CD14-positive monocyte (primary cell): ENCODE results near the gene HLA-DOB. TPM values are rescaled to one million over a fixed set of nuclear protein-coding genes. Genes with fewer than 3 reads are reported as not detected.
A peak's percentile ranks its signal among the peaks of the same experiment; 100 is the strongest.

Experiments
- DNase-seq, 3 donors: peaks; one replicate each; pipeline ENCODE4 v3.0.0-alpha.2; 2011 to 2022
- H2AFZ ChIP-seq: 2 replicates; pipeline ENCODE4 v1.6.0; 2012; ENCODE audit warnings: mild to moderate bottlenecking, low read depth, low read length, inconsistent platforms; ENCODE audit not compliant: insufficient read depth, poor library complexity, severe bottlenecking
- H3K27ac ChIP-seq, 2 donors: 1 replicate in 1 of 2; 2 replicates in 1 of 2; pipeline ENCODE4 v1.5.1; 2012 to 2013; ENCODE audit warnings: low read length in 2 of 2, control low read depth in 1 of 2, inconsistent platforms in 1 of 2, low read depth in 1 of 2, mild to moderate bottlenecking in 1 of 2
- H3K27me3 ChIP-seq, 2 donors: one replicate each; pipeline versions ENCODE4 v1.6.0 to v1.6.1; 2011 to 2013; ENCODE audit warnings: low read length in 2 of 2; ENCODE audit not compliant: control insufficient read depth in 2 of 2, insufficient read depth in 2 of 2
- H3K36me3 ChIP-seq, 2 donors: replicated peaks in 1 of 2; 1 replicate in 1 of 2; 2 replicates in 1 of 2; pipeline versions ENCODE4 v1.5.1 to v1.6.1; 2012 to 2013; ENCODE audit warnings: low read length in 2 of 2, control low read depth in 1 of 2, inconsistent platforms in 1 of 2, mild to moderate bottlenecking in 1 of 2; ENCODE audit not compliant: insufficient read depth in 2 of 2, control insufficient read depth in 1 of 2
- H3K4me1 ChIP-seq, 2 donors: 1 replicate in 1 of 2; 2 replicates in 1 of 2; pipeline versions ENCODE4 v1.5.1 to v1.6.1; 2012 to 2013; ENCODE audit warnings: low read length in 2 of 2, control low read depth in 1 of 2, inconsistent platforms in 1 of 2, mild to moderate bottlenecking in 1 of 2, moderate library complexity in 1 of 2; ENCODE audit not compliant: insufficient read depth in 2 of 2, control insufficient read depth in 1 of 2
- H3K4me2 ChIP-seq: replicated peaks from 2 replicates; pipeline ENCODE3; 2012; ENCODE audit warnings: low read length, moderate library complexity, mild to moderate bottlenecking; ENCODE audit not compliant: poor library complexity, severe bottlenecking; ENCODE audit errors: extremely low read depth
- H3K4me3 ChIP-seq, 3 experiments: fragments of 200-600 bp in 1 of 3; sonication (generic) in 1 of 3; replicated peaks in 1 of 3; 1 replicate in 2 of 3; 2 replicates in 1 of 3; pipeline ENCODE4 v1.5.1; 2011 to 2013; ENCODE audit warnings: low read length in 3 of 3, mild to moderate bottlenecking in 3 of 3, control low read depth in 2 of 3, low read depth in 2 of 3, inconsistent platforms in 1 of 3, moderate library complexity in 1 of 3
- H3K79me2 ChIP-seq: 2 replicates; pipeline ENCODE4 v1.6.0; 2012; ENCODE audit warnings: mild to moderate bottlenecking, control low read depth, inconsistent platforms, low read length, moderate library complexity; ENCODE audit not compliant: insufficient read depth
- H3K9ac ChIP-seq: 2 replicates; pipeline ENCODE4 v1.6.0; 2017; ENCODE audit warnings: low read length, mild to moderate bottlenecking; ENCODE audit not compliant: insufficient read depth, poor library complexity, severe bottlenecking
- H3K9me3 ChIP-seq, 2 donors: replicated peaks in 1 of 2; 1 replicate in 1 of 2; 2 replicates in 1 of 2; pipeline versions ENCODE4 v1.5.1 to v1.6.1; 2012 to 2013; ENCODE audit warnings: low read length in 2 of 2, control low read depth in 1 of 2; ENCODE audit not compliant: control insufficient read depth in 1 of 2, insufficient read depth in 1 of 2
- H4K20me1 ChIP-seq: 2 replicates; pipeline ENCODE4 v1.6.0; 2012; ENCODE audit warnings: mild to moderate bottlenecking, low read length, control low read depth, moderate library complexity; ENCODE audit not compliant: insufficient read depth
- H3K27ac Mint-ChIP-seq, 7 donors: one replicate each; pipeline ENCODE4 v1.8.0; 2020; ENCODE audit warnings: mild to moderate bottlenecking in 7 of 7, mixed read lengths in 7 of 7, moderate library complexity in 6 of 7, inconsistent platforms in 2 of 7
- H3K27me3 Mint-ChIP-seq, 3 donors: one replicate each; pipeline ENCODE4 v1.8.0; 2021 to 2022; ENCODE audit warnings: low read depth in 3 of 3, mild to moderate bottlenecking in 3 of 3, mixed read lengths in 3 of 3, moderate library complexity in 3 of 3, inconsistent platforms in 1 of 3
- H3K36me3 Mint-ChIP-seq, 2 donors: one replicate each; pipeline ENCODE4 v1.8.0; 2020; ENCODE audit warnings: mixed read lengths in 2 of 2, inconsistent platforms in 1 of 2, mild to moderate bottlenecking in 1 of 2
- H3K4me1 Mint-ChIP-seq: one replicate; pipeline ENCODE4 v1.8.0; 2020; ENCODE audit warnings: mild to moderate bottlenecking, mixed read lengths
- H3K4me3 Mint-ChIP-seq, 2 donors: one replicate each; pipeline ENCODE4 v1.8.0; 2020; ENCODE audit warnings: mild to moderate bottlenecking in 2 of 2, mixed read lengths in 2 of 2, moderate library complexity in 1 of 2
- H3K9me3 Mint-ChIP-seq, 7 donors: one replicate each; pipeline ENCODE4 v1.8.0; 2020 to 2022; ENCODE audit warnings: mixed read lengths in 7 of 7, mild to moderate bottlenecking in 6 of 7, moderate library complexity in 6 of 7, inconsistent platforms in 2 of 7
- CTCF ChIP-seq: fragments of 200-600 bp; IDR thresholded peaks from one replicate; pipeline ENCODE4 v1.8.0; 2022; ENCODE audit warnings: antibody characterized with exemption, mild to moderate bottlenecking
- WGBS: methylation state at CpG from one replicate; pipeline ENCODE4 v1.1.5; 2013; ENCODE audit warnings: missing lambda C conversion rate; ENCODE audit not compliant: insufficient coverage; 5-methylcytosine and 5-hydroxymethylcytosine counted together
- intact Hi-C, 2 donors: fragments of 100-400 bp; cut with micrococcal nuclease; formaldehyde crosslinking; loops; one replicate each; pipeline versions ENCODE4 v1.15.0 to v1.15.1; 2023
- polyA plus RNA-seq, 3 donors: library from polyadenylated mRNA; depleted of rRNA in 1 of 3; unstranded in 2 of 3; stranded (reverse) in 1 of 3; fragments of 300-500 nt in 2 of 3; fragments of >200 nt in 1 of 3; fragmentation: Illumina TruSeq in 2 of 3; gene quantifications; 1 replicate in 2 of 3; 2 replicates in 1 of 3; pipeline ENCODE4 v1.2.3, GENCODE V29; 2012 to 2021

HLA-DOB gene
- polyA plus RNA-seq, 3 donors = 0.25 to 6.2 (median 0.64) TPM

- peaks cover 78% of the 10 kb centered on the region for H3K4me1 Mint-ChIP-seq
- H3K4me3 Mint-ChIP-seq = peak overlapping the region; percentile 98 to 99
- WGBS = 0% methylated on average over 18 of the region's 19 CpGs
- no peaks in the 10 kb centered on the region for H3K9me3 ChIP-seq
- H3K9me3 Mint-ChIP-seq = peaks cover 0 to 8% (median 3%) of the 10 kb centered on the region in 7 donors
- peak overlapping the region; percentile 97 for H3K4me2 ChIP-seq
- peaks cover 54 to 70% of the 10 kb centered on the region in 2 donors for H3K36me3 ChIP-seq
- H3K27me3 Mint-ChIP-seq = peaks cover 0 to 6% (median 0%) of the 10 kb centered on the region in 3 donors
- H2AFZ ChIP-seq = peak overlapping the region; percentile 87
- DNase-seq = no peak
- peak overlapping the region; percentile 95 for H3K9ac ChIP-seq
- no peaks in the 10 kb centered on the region for H3K27me3 ChIP-seq
- H3K4me1 ChIP-seq = peaks cover 46 to 71% of the 10 kb centered on the region in 2 donors
- peak overlapping the region; percentile 89 to 94 for H3K27ac ChIP-seq
- peaks cover 45% of the 10 kb centered on the region for H4K20me1 ChIP-seq
- peak overlapping the region; percentile 99 to 100 (median 100) for H3K27ac Mint-ChIP-seq
- H3K36me3 Mint-ChIP-seq = peaks cover 72 to 81% of the 10 kb centered on the region in 2 donors
- H3K79me2 ChIP-seq = peaks cover 85% of the 10 kb centered on the region
- no peak for TF ChIP-seq CTCF
- intact Hi-C loops = loop anchor here (1.0 to 5.0 kb wide), 2 partner anchors 8 to 127 kb away; partner anchors contain the start of gene TAP1 (in 2 of the 2)
- H3K4me3 ChIP-seq = peak overlapping the region; percentile 65 to 87 (median 83)
Measured at GRCh38 chr6:32844839-32845383, 28.1 kb upstream of the HLA-DOB start.

- peak; percentile 96 for DNase-seq
- peaks cover 77% of the 10 kb centered on the region for H3K4me1 Mint-ChIP-seq
- H4K20me1 ChIP-seq = peaks cover 39% of the 10 kb centered on the region
- peak within 1 kb of the TSS; percentile 89 to 94 for H3K27ac ChIP-seq
- H3K4me1 ChIP-seq = peaks cover 49 to 74% of the 10 kb centered on the region in 2 donors
- peak within 1 kb of the TSS; percentile 99 to 100 (median 100) for H3K27ac Mint-ChIP-seq
- H3K36me3 ChIP-seq = peaks cover 51 to 65% of the 10 kb centered on the region in 2 donors
- H3K4me3 ChIP-seq = peak within 1 kb of the TSS; percentile 65 to 87 (median 83)
- under 1% methylated on average over 33 of the region's 40 CpGs for WGBS
- intact Hi-C loops = loop anchor here (1.0 to 5.0 kb wide), 2 partner anchors 9 to 128 kb away; partner anchors contain the start of gene TAP1 (in 1 of the 2)
- peak within 1 kb of the TSS; percentile 95 for H3K9ac ChIP-seq
- peak within 1 kb of the TSS; percentile 98 to 99 for H3K4me3 Mint-ChIP-seq
- H2AFZ ChIP-seq = peak within 1 kb of the TSS; percentile 87
- no peaks in the 10 kb centered on the region for H3K9me3 ChIP-seq
- H3K27me3 Mint-ChIP-seq = peaks cover 0 to 6% (median 0%) of the 10 kb centered on the region in 3 donors
- H3K79me2 ChIP-seq = peaks cover 79% of the 10 kb centered on the region
- no peak for TF ChIP-seq CTCF
- peak within 1 kb of the TSS; percentile 97 for H3K4me2 ChIP-seq
- H3K9me3 Mint-ChIP-seq = peaks cover 0 to 8% (median 3%) of the 10 kb centered on the region in 7 donors
- no peaks in the 10 kb centered on the region for H3K27me3 ChIP-seq
- peaks cover 67 to 75% of the 10 kb centered on the region in 2 donors for H3K36me3 Mint-ChIP-seq
Measured at GRCh38 chr6:32843979-32844838, 27.4 kb upstream of the HLA-DOB start, which contains the start of gene PSMB8. TSS of gene PSMB8 (minus strand) at chr6:32844047. CDS start at chr6:32843996, 51 bp downstream.
